Kidney (tissue), 14 donors: Measurements from ENCODE around the gene FANCI. TPM values are rescaled to one million over a fixed set of nuclear protein-coding genes. Genes with fewer than 3 reads are reported as not detected.

ENCODE experiments used
- DNase-seq, 5 donors: peaks; one replicate each; pipeline ENCODE4 v3.0.0-alpha.2; 2013 to 2020
- FAIRE-seq: peaks from 2 replicates; lab custom pipeline; 2012; peaks lifted over from hg19 to GRCh38; lab: Jason Lieb, UNC
- H3K27ac ChIP-seq, 2 donors: one replicate each; pipeline ENCODE4 v1.7.0; 2013; ENCODE audit warnings: low read depth in 2 of 2, low read length in 2 of 2, inconsistent platforms in 1 of 2
- H3K27me3 ChIP-seq: one replicate; pipeline ENCODE4 v1.7.1; 2013; ENCODE audit warnings: low read length, inconsistent platforms; ENCODE audit not compliant: control insufficient read depth, insufficient read depth
- H3K36me3 ChIP-seq, 3 donors: one replicate each; pipeline versions ENCODE4 v1.7.0 to v1.7.1; 2013; ENCODE audit warnings: low read length in 3 of 3, control low read depth in 1 of 3, inconsistent platforms in 1 of 3; ENCODE audit not compliant: insufficient read depth in 3 of 3, control insufficient read depth in 2 of 3
- H3K4me1 ChIP-seq, 3 donors: one replicate each; pipeline versions ENCODE4 v1.7.0 to v1.7.1; 2013; ENCODE audit warnings: low read length in 3 of 3, inconsistent platforms in 1 of 3, low read depth in 1 of 3; ENCODE audit not compliant: control insufficient read depth in 2 of 3, insufficient read depth in 2 of 3
- H3K4me3 ChIP-seq, 3 donors: one replicate each; pipeline versions ENCODE4 v1.7.0 to v1.8.1; 2013; ENCODE audit warnings: low read length in 3 of 3, control low read depth in 1 of 3, inconsistent platforms in 1 of 3
- H3K9ac ChIP-seq, 3 donors: one replicate each; pipeline versions ENCODE4 v1.7.0 to v1.7.1; 2013; ENCODE audit warnings: low read length in 3 of 3, control low read depth in 1 of 3, inconsistent platforms in 1 of 3
- H3K9me3 ChIP-seq, 3 donors: one replicate each; pipeline versions ENCODE4 v1.7.0 to v1.7.1; 2013; ENCODE audit warnings: low read length in 3 of 3, control low read depth in 1 of 3, inconsistent platforms in 1 of 3; ENCODE audit not compliant: control insufficient read depth in 2 of 3, insufficient read depth in 1 of 3
- intact Hi-C: fragments of 100-400 bp; cut with DNase I; formaldehyde crosslinking; loops from one replicate; pipeline ENCODE4 v1.11.1; 2022
- polyA plus RNA-seq: library from polyadenylated mRNA; stranded (reverse); fragments of 350-450 nt; fragmentation: Illumina TruSeq; extraction: RNeasy Lipid Tissue Mini Kit (QIAGEN cat#74804); gene quantifications from one replicate; pipeline ENCODE4 v1.2.3, GENCODE V29; 2014; ENCODE audit warnings: low read depth, low replicate concordance; ENCODE audit not compliant: insufficient read depth
- total RNA-seq: library from RNA; stranded (reverse); fragmentation: NEBNext Ultra II Directional; extraction: Animal tissue kit (Norgen Biotek cat#: 25700); gene quantifications from one replicate; pipeline ENCODE4 v1.2.1, GENCODE V29; 2021
- TF ChIP-seq, protein P1 (sequence below): IDR thresholded peaks from 3 replicates; pipeline ENCODE4 v1.5.1; 2012; ENCODE audit warnings: mild to moderate bottlenecking, moderate library complexity, borderline replicate concordance; ENCODE audit not compliant: insufficient read depth; ENCODE audit errors: extremely low read depth
- donor health status: control.
- donor health status: control.
- donor health status: control.
- donor health status: control.
- donor health status: control.
- donor health status: DM: yes; HTN: yes; CAD: no.
- donor health status: Normal renal cell carcinoma (clear cell type).

Gene FANCI
- total and polyA plus RNA-seq, 2 donors from 2014 or later = 2.4 to 6.6 TPM

- Histone ChIP-seq H3K9me3 (no peaks in the 10 kb centered on the region), H3K27me3 (no peaks in the 10 kb centered on the region), H3K9ac (no peak overlapping the region), H3K36me3 (no peaks in the 10 kb centered on the region), H3K4me3 (no peak overlapping the region), H3K4me1 (no peaks in the 10 kb centered on the region), H3K27ac (no peak overlapping the region)
- no peak for DNase-seq
- TF ChIP-seq, protein P1, sequence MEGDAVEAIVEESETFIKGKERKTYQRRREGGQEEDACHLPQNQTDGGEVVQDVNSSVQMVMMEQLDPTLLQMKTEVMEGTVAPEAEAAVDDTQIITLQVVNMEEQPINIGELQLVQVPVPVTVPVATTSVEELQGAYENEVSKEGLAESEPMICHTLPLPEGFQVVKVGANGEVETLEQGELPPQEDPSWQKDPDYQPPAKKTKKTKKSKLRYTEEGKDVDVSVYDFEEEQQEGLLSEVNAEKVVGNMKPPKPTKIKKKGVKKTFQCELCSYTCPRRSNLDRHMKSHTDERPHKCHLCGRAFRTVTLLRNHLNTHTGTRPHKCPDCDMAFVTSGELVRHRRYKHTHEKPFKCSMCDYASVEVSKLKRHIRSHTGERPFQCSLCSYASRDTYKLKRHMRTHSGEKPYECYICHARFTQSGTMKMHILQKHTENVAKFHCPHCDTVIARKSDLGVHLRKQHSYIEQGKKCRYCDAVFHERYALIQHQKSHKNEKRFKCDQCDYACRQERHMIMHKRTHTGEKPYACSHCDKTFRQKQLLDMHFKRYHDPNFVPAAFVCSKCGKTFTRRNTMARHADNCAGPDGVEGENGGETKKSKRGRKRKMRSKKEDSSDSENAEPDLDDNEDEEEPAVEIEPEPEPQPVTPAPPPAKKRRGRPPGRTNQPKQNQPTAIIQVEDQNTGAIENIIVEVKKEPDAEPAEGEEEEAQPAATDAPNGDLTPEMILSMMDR = no peak
- no peak for FAIRE-seq
- intact Hi-C loops = no loop called here
Observed at GRCh38 chr15:89307046-89307587, 63.3 kb downstream of the FANCI start.

DNA sequence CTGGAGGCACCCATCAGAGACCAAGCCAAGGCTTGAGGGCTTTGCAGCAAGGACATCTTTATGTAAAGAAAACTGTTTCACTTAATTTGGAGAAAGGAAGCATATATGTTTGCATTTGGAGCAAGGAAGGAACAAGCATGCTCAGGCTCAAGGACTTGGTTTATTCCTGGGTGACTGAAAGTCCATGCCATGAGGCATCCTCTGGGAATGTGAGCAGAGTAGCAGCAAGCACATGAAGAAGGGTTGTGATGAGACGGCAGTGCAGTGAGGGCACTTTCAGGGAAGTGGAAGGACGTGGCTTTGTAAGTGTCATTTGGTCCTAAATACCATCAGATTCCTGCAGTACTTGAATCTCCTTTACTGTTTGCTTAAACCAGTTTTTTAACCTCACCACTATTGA, 64.0 kb downstream of the FANCI start:
- Histone ChIP-seq H3K27me3 (no peaks in the 10 kb centered on the region), H3K9me3 (no peaks in the 10 kb centered on the region), H3K4me3 (no peak overlapping the region), H3K4me1 (no peaks in the 10 kb centered on the region), H3K27ac (no peak overlapping the region), H3K9ac (no peak overlapping the region), H3K36me3 (no peaks in the 10 kb centered on the region)
- intact Hi-C loops = no loop called here
- FAIRE-seq (no peak), DNase-seq (no peak)
- TF ChIP-seq, protein P1 = no peak

GRCh38 chr15:89308236-89308635, 64.5 kb downstream of the FANCI start:
- Histone ChIP-seq H3K27ac (no peak overlapping the region), H3K36me3 (no peaks in the 10 kb centered on the region), H3K4me1 (no peaks in the 10 kb centered on the region), H3K4me3 (no peak overlapping the region), H3K9me3 (no peaks in the 10 kb centered on the region), H3K9ac (no peak overlapping the region), H3K27me3 (no peaks in the 10 kb centered on the region)
- TF ChIP-seq, protein P1 = no peak
- DNase-seq (no peak), FAIRE-seq (no peak)
- intact Hi-C loops = no loop called here

GRCh38 chr15:89309993-89310392, 66.2 kb downstream of the FANCI start:
- H3K9ac ChIP-seq = no peak overlapping the region
- peaks cover 0 to 3% (median 0%) of the 10 kb centered on the region in 3 donors for H3K4me1 ChIP-seq
- H3K4me3 ChIP-seq = no peak overlapping the region
- intact Hi-C loops = no loop called here
- DNase-seq (no peak), FAIRE-seq (no peak)
- no peaks in the 10 kb centered on the region for H3K27me3 ChIP-seq
- no peaks in the 10 kb centered on the region for H3K9me3 ChIP-seq
- TF ChIP-seq, protein P1 = no peak
- H3K27ac ChIP-seq = no peak overlapping the region
- H3K36me3 ChIP-seq = peaks cover 0 to 2% (median under 1%) of the 10 kb centered on the region in 3 donors
